ENCODE results near the gene PODXL.
A peak's percentile ranks its signal among the peaks of the same experiment; 100 is the strongest.
"Not testable (repeated sequence)": the region's sequence is repeated elsewhere in the genome, so short reads cannot be mapped to it uniquely, and the experiment has no call there.

PODXL gene

GRCh38 chr7:131536361-131536849, 20.0 kb downstream of the PODXL start:
- no peak for DNase-seq

- no peak for DNase-seq
Measured at GRCh38 chr7:131533566-131534561, 22.6 kb downstream of the PODXL start.

- DNase-seq, result no peak
Measured at GRCh38 chr7:131533151-131533559, 23.3 kb downstream of the PODXL start.

GRCh38 chr7:131532570-131533091, 23.8 kb downstream of the PODXL start:
- no peak for DNase-seq

- DNase-seq, result no peak
Measured at GRCh38 chr7:131530137-131530536, 26.3 kb downstream of the PODXL start.

GRCh38 chr7:131529617-131530016, 26.8 kb downstream of the PODXL start:
- DNase-seq, result no peak

- no peak for DNase-seq
Measured at GRCh38 chr7:131529179-131529578, 27.2 kb downstream of the PODXL start.

GRCh38 chr7:131527456-131527855, 29.0 kb downstream of the PODXL start:
- DNase-seq, result no peak

- DNase-seq, result no peak
Measured at GRCh38 chr7:131525820-131526219, 30.6 kb downstream of the PODXL start.

- no peak for DNase-seq
Measured at GRCh38 chr7:131524703-131525102, 31.7 kb downstream of the PODXL start.

- no peak for DNase-seq
Measured at GRCh38 chr7:131524115-131524514, 32.3 kb downstream of the PODXL start.

- no peak for DNase-seq
Measured at GRCh38 chr7:131522325-131522930, 34.0 kb downstream of the PODXL start.

- no peak for DNase-seq
Measured at GRCh38 chr7:131521651-131522163, 34.7 kb downstream of the PODXL start.

GRCh38 chr7:131518626-131519025, 37.8 kb downstream of the PODXL start:
- DNase-seq, result no peak

GRCh38 chr7:131517218-131517923, 39.1 kb downstream of the PODXL start:
- DNase-seq, result no peak

GRCh38 chr7:131515471-131515870, 41.0 kb downstream of the PODXL start:
- DNase-seq, result not testable (repeated sequence)

GRCh38 chr7:131513245-131514061, 43.0 kb downstream of the PODXL start:
- DNase-seq, result peak; percentile 82

- no peak for DNase-seq
Measured at GRCh38 chr7:131511774-131512535, 44.5 kb downstream of the PODXL start.

- DNase-seq, result no peak
Measured at GRCh38 chr7:131511071-131511470, 45.4 kb downstream of the PODXL start.

GRCh38 chr7:131509781-131510180, 46.6 kb downstream of the PODXL start:
- no peak for DNase-seq
